ENCODE data around the gene NCR2.
"Not testable (repeated sequence)": the region's sequence is repeated elsewhere in the genome, so short reads cannot be mapped to it uniquely, and the experiment has no call there.

Gene NCR2, protein sequence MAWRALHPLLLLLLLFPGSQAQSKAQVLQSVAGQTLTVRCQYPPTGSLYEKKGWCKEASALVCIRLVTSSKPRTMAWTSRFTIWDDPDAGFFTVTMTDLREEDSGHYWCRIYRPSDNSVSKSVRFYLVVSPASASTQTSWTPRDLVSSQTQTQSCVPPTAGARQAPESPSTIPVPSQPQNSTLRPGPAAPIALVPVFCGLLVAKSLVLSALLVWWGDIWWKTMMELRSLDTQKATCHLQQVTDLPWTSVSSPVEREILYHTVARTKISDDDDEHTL

DNA sequence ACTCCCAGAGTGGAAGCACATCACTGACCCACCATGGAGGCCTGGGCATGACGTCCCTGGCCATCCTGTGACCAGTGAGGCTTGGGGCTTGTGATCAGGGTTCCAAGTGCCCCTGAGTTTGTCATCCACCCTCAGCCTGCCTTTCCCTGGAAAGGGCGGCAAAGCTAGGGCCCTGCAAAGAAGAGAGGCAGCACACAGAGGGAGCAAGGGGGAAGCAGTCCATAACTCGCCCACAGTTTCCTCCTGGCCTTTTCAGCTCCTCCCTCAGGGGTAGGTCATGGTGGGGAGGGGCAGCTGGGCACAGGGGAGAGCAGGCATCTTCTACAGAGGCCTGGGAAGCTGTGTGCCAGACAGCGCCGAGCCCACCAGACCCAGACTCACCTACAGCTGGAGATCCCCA is at the start of gene NCR2:
NCR2 (plus strand) TSS at position 313 of the 400 bp plus-strand sequence. CDS start 269 bp downstream, outside the sequence.
- DNase-seq (ENCODE audit: low read depth in 2 of 3, low spot score in 1 of 3) = no peak

DNA sequence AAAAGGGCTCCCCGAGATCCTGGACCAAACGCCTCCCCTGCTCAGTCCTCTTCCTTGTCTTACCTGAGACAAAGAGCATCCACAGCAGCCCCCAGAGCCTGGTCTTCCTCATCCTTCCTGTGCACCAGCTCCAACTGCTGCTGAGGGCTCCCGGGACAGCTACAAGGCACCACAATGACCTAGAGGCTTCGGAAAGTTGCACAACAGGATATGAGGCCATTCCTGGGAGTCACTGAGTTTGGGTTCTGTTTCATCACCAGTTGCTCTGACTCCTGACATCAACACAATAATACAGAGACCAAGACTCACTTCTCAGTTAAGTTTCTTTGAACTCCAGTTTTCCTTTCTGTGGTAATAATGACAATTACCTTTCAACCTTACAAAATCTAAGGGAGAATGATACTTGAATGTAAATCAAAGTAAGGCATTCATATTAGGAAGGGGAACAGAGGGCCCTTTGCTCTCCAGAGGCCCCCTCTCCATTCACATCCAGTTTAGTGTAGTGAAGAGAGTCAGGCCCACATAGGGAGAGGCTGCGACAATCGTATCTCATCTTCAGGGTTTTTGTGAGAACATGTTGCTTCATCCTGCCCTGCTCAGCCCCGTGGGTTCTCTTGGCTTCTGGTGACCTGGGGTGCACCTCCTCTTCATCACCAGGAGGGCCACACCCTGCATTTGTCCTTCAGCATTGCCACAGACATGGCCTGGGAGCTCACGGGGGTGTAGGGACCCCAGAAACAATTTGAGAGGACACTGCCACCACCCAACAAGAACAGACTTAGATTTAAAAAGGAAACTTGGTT is 48.7 kb upstream of the NCR2 start, which contains the start of gene TREM1:
TREM1 (minus strand) TSS at position 139 of the 803 bp plus-strand sequence; CDS start at position 112, 27 bp downstream.
- peak in 1 of 3 donors; percentile 17 for DNase-seq (ENCODE audit: low read depth in 2 of 3, low spot score in 1 of 3)

DNA sequence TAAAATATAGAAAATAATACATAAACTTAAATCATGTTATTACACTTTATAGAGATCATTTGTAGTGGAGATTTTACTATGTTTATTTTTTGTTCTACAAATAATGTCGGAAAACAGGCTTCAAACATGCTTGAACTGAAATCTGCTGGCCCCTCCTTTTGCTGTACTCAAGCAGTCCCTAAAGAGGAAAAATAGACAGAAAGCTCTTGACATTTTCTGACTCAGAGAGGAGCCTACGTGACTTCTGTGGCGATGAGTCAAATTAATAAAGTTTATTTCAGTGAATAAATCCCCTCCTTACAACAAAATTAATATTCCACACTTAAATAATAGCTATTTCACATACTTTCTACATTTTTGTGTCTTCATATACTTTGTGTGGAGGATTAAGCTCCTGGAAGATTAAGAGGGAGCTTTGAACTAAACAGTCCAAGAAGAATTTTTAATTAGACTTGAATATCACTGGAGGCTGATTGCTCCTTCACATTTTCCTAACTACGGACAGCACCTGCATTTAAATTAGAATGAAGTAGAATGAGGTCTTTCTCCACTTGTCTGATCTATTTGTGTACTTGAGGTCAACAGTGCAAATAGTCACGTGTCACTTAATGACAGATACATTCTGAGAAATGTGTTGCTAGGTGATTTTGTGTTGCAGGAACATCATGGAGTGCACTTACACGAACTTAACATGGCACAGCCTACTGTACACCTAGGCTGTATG is 47.2 kb upstream of the NCR2 start:
- DNase-seq (ENCODE audit: low read depth in 2 of 3, low spot score in 1 of 3) = no peak

DNA sequence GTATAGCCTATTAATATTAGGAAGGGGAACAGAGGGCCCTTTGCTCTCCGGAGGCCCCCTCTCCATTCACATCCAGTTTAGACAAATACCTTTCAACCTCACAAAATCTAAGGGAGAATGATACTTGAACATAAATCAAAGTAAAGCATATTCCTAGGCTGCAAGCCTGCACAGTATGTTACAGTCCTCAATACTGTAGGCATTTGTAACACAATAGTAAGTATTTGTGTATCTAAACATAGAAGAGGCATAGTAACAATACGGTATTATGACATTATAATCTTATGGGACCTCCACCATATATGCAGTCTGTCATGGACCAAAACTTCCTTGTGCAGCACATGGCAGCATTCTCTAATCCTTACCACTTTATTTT is 46.7 kb upstream of the NCR2 start:
- no peak for DNase-seq (ENCODE audit: low read depth in 2 of 3, low spot score in 1 of 3)

DNA sequence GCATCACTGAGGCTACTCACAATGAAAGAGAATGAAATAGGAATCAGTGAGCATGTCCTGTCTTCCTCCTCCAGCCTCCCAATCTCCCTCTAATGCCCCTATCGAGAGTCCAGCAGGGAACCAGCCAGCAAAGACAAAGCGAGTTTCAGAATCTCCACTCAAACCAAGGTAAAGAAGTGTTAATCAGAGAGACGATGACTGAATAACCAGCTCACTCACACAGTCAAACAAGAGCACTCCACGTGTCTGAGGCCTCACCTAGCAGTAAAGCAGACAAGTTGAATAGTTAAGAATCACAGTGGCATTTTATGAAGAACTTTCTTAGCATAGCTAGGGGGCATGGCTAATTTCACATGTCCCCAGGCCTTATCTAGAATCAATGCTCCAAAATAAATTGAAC is 45.6 kb upstream of the NCR2 start:
- no peak for DNase-seq (ENCODE audit: low read depth in 2 of 3, low spot score in 1 of 3)

DNA sequence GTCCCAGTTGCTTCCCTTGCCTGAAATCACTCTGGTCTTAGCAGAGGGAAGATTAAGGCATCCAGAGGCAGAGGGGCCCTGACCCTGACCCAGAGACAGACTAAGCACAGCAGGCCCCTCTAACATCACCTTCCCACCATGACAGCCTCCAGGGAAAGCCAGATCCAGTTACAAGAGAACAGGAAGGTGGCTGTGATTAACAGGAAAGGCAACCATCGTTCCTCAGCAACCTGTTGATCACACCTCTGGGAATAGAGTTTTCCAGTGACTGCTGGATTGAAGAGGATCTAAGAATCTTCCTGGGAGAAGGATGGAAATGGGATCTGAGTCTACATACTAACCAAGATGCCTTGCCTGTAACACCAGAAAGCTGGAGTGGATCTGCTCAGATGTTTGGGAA is 43.7 kb upstream of the NCR2 start:
- no peak for DNase-seq (ENCODE audit: low read depth in 2 of 3, low spot score in 1 of 3)

DNA sequence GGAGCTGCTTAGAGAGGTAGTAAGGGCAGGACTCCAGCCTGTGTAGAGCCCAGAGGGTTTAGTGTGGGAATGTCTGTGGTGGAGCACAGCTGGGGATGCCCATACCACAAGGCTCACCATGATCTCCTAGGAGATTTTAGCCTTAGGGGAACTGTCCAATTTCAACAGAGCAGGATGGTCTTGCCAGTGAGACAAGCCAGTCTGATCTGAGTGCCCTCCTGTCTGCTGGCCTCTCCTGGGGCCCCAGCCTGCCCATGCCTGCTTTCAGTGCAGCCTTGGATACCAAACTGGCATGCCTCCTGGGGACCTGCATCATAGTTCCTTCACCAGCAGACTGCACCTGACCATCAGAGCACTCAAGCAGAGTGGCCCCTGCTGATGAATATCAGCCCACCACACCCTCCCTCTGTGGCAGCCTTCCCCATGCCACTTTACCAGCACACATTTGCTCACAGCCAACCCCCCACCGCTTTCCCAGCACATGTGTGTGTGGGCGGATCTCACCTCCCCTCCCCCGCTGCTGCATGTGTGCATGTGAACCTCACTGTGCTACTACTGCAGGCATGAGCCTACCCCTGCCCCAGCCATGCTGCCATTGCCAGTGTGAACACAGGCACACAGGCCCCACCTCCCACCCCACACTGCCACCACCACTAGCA is 41.1 kb upstream of the NCR2 start:
- DNase-seq (ENCODE audit: low read depth in 2 of 3, low spot score in 1 of 3) = no peak

DNA sequence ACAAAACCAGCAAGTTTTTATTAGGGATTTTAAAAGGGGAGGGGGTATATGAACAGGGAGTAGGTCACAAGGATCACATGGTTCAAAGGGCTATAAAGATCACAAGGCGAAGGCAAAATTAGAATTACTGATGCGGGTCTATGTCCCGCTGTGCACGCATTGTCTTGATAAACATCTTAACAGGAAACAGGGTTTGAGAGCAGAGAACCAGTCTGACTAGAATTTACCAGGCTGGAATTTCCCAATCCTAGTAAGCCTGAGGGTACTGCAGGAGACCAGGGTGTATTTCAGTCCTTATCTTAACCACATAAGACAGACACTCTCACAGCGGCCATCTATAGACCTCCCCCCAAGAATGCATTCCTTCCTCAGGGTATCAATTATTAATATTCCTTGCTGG is 38.2 kb upstream of the NCR2 start:
- DNase-seq (ENCODE audit: low read depth in 2 of 3, low spot score in 1 of 3) = not testable (repeated sequence)

DNA sequence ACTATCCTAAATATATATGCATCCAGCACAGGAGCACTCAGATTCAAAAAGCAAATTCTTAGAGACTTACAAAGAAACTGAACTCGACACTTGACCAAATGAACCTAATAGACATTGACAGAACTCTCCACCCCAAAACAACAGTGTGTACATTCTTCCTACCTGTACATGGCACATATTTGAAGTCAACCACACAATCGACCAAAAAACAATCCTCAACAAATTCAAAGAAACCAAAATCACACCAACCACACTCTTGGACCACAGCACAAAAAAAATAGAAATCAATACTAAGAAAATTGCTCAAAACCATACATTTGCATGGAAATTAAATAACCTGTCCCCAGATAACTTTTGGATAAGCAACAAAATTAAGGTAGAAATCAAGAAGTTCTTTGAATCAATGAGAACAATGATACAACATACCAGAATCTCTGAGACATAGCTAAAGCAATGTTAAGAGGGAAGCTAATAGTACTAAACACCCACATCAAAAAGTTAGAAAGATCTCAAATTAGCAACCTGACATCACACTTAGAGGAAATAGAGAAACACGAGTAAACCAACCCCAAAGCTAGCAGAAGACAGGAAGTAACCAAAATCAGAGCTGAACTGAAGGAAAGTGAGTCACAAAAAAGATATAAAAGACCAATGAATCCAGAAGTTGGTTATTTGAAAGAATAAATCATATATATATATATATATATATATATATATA is 36.5 kb upstream of the NCR2 start:
- no peak for DNase-seq (ENCODE audit: low read depth in 2 of 3, low spot score in 1 of 3)

DNA sequence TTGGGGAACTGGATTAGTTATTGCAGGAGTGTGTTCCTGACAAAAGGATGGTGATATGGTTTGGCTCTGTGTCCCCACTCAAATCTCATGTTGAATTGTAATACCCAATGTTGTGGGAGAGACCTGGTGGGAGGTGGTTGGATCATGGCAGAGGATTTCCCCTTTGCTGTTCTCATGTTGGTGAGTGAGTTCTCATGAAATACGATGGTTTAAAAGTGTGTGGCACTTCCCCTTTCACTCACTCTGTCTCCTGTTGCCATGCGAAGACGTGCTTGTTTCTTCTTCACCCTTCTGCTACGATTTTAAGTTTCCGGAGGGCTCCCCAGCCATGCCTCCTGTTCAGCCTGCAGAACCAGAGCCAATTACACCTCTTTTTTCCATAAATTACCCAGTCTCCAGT is 32.8 kb upstream of the NCR2 start:
- DNase-seq (ENCODE audit: low read depth in 2 of 3, low spot score in 1 of 3) = no peak

DNA sequence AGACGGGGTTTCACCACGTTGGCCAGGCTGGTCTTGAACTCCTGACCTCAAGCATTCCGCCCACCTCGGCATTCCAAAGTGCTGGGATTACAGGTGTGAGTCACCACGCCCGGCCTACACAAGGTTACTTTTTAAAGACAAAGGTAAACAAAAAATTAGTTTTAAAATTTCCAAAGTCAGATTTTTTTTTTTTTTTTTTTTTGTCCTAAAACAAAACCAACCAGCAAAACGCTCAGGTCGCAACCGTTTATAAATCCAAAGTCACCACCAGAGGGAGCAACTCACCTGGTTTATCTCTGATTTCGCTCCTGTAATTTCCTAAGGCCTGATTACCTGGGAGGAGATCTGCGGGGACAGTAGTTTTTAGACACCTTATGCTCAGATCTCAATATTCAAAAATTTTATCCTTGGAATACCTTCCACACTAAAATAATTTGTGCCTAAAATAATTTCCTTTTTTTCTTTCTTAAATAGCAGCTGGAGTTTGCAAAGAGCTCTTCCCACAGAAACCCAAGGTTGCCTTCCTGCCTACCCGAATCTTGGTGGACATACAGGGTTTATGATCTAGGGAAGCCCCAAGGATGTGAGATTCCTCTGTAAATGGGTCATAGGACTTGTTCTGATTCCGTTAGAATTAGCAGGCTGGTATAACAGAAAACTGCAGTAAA is 29.1 kb upstream of the NCR2 start:
- DNase-seq (ENCODE audit: low read depth in 2 of 3, low spot score in 1 of 3) = peak in 2 of 3 donors; percentile 20 to 48

DNA sequence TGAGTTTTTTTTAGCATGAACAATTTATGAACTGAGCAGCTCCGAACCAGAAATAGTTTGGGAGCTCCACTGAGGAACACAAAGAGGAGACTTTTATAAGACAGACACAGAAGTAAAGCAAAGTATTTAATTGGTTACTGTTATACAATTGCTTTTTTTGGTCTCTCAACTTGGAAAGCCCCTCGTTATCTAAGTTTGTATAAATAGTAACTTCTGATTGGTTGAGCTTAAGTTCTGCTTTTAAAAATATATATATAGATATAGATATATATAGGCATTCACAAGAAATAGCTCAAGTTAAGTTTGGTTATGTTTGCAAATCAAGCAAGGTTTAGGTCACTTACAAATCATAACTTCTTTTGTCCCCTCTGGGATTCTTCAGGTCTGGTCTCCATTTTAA is 20.2 kb upstream of the NCR2 start:
- no peak for DNase-seq (ENCODE audit: low read depth in 2 of 3, low spot score in 1 of 3)

DNA sequence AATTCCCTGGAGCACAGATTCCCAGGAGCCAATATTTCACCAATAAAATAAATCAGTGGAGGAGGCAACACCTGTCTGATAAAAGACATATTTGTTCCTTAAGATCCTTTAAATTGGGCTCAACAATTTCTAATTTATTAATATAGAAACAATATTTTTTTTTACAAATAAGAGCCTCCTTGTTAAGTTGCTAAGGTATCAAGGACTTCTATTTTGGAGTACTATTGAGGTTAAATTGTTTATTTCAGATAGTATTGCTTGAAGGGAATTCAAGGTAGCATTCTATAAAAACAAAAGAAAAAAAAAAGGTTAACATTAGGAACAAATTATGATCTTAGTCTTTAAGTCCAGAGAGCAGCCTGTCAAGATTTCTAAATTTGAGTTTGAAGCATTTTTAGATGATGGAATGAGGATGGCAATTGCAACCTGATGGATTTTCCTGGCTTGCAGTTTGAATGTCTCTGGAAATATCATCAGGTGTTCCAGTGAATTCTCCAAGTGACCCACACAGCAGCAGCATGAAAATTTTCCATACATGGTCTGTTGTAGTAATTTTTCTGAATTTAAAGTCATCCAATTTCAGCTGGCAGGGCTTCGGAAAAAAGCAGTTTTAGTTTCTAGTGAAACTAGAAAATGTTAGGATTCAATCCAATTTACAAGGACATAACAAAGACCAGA is 19.3 kb upstream of the NCR2 start:
- no peak for DNase-seq (ENCODE audit: low read depth in 2 of 3, low spot score in 1 of 3)

DNA sequence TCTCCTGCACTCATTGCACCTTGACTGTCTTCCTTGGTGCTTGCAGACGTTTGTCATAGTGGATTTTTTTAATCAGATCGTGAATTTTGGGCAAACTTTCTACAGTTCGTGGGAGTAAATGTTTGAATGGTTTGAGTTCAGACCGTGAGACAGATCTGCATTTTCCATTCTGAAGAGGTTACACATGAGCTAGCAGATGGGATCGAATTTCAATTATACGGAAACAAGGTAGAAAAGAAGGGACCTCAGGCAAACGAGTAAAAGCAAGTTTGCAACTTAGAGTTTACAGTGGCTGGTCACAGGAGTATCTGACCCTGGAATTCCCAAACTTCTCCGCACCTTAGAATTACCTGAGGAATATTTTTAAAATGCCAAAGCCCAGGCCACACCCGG is 17.2 kb upstream of the NCR2 start:
- no peak for DNase-seq (ENCODE audit: low read depth in 2 of 3, low spot score in 1 of 3)

DNA sequence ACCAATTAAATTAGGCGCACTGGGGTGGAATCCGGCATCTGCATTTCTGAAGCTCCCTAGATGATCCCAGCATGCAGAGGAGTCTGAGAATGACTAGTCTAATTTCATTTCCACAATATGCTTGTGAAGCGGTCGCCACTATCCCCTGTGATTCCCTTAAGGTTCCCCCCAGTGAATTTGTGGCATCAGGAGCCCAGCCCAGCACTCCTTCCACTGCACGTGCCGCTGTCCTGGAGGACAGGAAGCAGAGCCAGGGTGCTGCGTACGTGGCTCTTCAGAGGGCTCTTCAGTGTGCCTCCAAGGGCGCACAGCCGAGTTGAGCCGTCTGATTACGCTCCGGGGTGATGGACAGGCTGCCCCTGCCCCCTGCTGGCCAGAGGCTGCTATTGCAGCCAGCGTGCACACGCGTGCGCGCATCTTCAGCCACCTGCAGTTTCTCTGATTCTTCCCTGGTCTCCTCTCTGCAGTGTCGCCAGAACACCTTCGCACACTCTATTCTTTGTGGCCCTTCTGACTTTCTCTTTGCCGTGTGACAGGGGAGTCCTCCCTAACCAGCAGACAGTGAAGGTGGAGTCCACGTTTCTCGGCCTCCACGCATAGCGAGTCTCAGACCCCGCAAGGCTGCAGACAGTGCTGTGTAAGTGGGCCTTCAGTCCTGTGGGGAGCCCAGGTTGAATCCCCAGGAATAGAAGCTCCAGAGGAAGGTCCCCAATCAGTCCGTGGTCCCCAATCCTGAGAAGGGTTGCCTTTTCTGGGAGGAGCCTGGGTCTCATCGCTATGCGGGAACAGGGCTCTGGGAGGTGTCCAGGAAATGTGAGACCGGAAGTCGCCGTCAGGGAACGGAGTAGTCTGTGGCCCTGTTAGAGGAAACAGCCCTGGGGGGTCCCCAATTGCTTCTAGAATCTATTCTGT is 16.5 kb upstream of the NCR2 start:
- peak; percentile 72 to 77 (median 76) for DNase-seq (ENCODE audit: low read depth in 2 of 3, low spot score in 1 of 3)

DNA sequence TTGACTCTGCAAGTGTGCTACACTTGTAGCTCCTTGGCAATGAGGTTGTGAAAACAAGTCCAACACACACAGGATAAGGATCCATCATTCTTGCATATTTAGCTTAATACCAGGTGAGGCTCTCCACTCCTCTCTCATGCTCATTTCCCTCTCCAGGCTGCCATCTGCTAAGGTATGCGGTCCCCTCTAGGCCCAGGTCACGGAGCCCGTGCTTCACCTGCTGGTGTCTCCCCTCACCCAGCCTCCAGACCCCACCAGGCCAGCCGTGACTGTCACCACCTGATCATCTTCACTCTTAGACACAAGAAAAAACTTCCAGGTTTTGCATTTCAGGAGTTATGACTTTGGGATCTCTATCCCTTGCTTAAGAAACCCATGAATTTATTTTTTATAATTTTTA is 14.2 kb upstream of the NCR2 start:
- no peak for DNase-seq (ENCODE audit: low read depth in 2 of 3, low spot score in 1 of 3)

DNA sequence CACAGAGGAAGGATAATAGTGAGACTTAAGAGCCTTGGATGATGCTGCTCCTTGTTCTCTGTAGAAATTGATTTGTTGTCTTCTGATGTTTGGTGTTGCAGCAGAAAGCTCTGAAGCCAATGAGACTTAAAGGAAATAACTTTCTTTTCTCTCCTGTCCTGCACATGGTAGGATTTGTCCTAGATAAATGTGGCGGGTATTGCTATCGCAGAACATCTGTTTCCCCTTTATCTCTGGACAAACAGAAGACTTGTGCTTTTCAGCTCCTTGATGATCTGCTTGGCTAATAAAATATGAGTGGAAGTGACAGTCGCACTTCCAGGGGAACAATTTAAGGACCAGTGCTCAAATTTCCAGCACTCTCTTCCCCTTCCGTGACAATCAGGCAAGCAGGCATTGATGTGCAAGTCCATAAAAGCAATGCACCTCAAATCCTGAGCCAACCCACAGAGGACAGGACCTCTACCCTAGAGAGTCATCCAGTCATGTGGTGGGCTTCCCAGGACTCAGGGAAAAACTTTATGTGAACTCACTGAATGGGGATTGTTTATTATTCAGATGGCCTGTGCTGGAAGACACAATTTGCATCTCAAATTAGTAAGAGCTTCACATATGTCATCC is 9.9 kb upstream of the NCR2 start:
- DNase-seq (ENCODE audit: low read depth in 2 of 3, low spot score in 1 of 3) = no peak

DNA sequence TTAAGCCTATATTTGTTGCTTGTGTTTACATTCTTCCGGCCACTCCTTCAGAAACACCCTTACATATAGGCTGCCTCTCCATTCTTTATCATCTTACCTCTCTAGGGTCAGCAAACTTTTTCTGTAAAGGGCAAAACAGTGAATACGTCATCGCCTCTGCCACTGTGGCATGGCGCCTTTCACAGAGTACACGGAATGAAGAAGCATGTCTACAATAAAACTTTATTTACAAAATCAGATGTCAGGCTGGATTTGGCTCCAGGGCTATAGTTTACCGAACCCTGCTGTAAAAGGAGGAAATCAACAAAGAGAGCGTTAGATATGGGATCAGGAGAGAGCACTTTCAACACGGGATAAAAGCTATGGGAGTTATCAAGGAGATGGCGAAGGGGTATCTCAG is 9.3 kb upstream of the NCR2 start:
- DNase-seq (ENCODE audit: low read depth in 2 of 3, low spot score in 1 of 3) = no peak
